GM12874 (cell line): ENCODE results near the gene CAMK1D.

Experiments
- CTCF ChIP-seq: IDR thresholded peaks from 2 replicates; pipeline ENCODE4 v1.5.1; 2011; ENCODE audit warnings: low read depth, mild to moderate bottlenecking, control low read depth, low read length, moderate library complexity; ENCODE audit not compliant: insufficient read depth

CAMK1D gene

GRCh38 chr10:12476656-12477055 is 127.3 kb downstream of the CAMK1D start:
- TF ChIP-seq CTCF = no peak

- no peak for TF ChIP-seq CTCF
These were observed 130.1 kb downstream of the CAMK1D start for GRCh38 chr10:12479437-12479844.

GRCh38 chr10:12479924-12480323 is 130.6 kb downstream of the CAMK1D start:
- TF ChIP-seq CTCF = no peak

- TF ChIP-seq CTCF = no peak
These were observed 131.1 kb downstream of the CAMK1D start for GRCh38 chr10:12480440-12480839.

GRCh38 chr10:12481924-12482323 is 132.6 kb downstream of the CAMK1D start:
- no peak for TF ChIP-seq CTCF

GRCh38 chr10:12482587-12482986 is 133.2 kb downstream of the CAMK1D start:
- no peak for TF ChIP-seq CTCF

- TF ChIP-seq CTCF = no peak
These were observed 134.9 kb downstream of the CAMK1D start for GRCh38 chr10:12484002-12484918.
